ENCODE measurements around the gene CROT.

- TF ChIP-seq, protein P1, sequence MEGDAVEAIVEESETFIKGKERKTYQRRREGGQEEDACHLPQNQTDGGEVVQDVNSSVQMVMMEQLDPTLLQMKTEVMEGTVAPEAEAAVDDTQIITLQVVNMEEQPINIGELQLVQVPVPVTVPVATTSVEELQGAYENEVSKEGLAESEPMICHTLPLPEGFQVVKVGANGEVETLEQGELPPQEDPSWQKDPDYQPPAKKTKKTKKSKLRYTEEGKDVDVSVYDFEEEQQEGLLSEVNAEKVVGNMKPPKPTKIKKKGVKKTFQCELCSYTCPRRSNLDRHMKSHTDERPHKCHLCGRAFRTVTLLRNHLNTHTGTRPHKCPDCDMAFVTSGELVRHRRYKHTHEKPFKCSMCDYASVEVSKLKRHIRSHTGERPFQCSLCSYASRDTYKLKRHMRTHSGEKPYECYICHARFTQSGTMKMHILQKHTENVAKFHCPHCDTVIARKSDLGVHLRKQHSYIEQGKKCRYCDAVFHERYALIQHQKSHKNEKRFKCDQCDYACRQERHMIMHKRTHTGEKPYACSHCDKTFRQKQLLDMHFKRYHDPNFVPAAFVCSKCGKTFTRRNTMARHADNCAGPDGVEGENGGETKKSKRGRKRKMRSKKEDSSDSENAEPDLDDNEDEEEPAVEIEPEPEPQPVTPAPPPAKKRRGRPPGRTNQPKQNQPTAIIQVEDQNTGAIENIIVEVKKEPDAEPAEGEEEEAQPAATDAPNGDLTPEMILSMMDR (conservative IDR thresholded peaks at IDR 0.05; ENCODE audit: low read depth, low read length), result peak; percentile 71
- no peak for TF ChIP-seq EZH2 (IDR thresholded peaks at IDR 0.05; ENCODE audit: borderline replicate concordance, low read depth, low read length, poor library complexity, severe bottlenecking)
These were observed 71.5 kb downstream of the CROT start for GRCh38 chr7:87416682-87417587.
